ENCODE results near the gene CDPF1.

- TF ChIP-seq CTCF (conservative IDR thresholded peaks at IDR 0.05; ENCODE audit: low read length) (no peak), EZH2phosphoT487 (IDR thresholded peaks at IDR 0.05; ENCODE audit: borderline replicate concordance, low read depth, low read length) (no peak)
Measured at GRCh38 chr22:46203601-46203980, 46.5 kb downstream of the CDPF1 start.

All from OCI-LY7 (cell line).